GM12874 (cell line): Measurements from ENCODE around the gene CTRB2.

Source experiments
- TF ChIP-seq, protein P1 (sequence below): IDR thresholded peaks from 2 replicates; pipeline ENCODE4 v1.5.1; 2011; ENCODE audit warnings: low read depth, mild to moderate bottlenecking, control low read depth, low read length, moderate library complexity; ENCODE audit not compliant: insufficient read depth

The CTRB2 gene

GRCh38 chr16:75227361-75228142 lies 20.6 kb upstream of the CTRB2 start:
- TF ChIP-seq, protein P1, sequence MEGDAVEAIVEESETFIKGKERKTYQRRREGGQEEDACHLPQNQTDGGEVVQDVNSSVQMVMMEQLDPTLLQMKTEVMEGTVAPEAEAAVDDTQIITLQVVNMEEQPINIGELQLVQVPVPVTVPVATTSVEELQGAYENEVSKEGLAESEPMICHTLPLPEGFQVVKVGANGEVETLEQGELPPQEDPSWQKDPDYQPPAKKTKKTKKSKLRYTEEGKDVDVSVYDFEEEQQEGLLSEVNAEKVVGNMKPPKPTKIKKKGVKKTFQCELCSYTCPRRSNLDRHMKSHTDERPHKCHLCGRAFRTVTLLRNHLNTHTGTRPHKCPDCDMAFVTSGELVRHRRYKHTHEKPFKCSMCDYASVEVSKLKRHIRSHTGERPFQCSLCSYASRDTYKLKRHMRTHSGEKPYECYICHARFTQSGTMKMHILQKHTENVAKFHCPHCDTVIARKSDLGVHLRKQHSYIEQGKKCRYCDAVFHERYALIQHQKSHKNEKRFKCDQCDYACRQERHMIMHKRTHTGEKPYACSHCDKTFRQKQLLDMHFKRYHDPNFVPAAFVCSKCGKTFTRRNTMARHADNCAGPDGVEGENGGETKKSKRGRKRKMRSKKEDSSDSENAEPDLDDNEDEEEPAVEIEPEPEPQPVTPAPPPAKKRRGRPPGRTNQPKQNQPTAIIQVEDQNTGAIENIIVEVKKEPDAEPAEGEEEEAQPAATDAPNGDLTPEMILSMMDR, result no peak

- TF ChIP-seq, protein P1, result no peak
These were observed 19.8 kb upstream of the CTRB2 start for GRCh38 chr16:75226550-75227360.

GRCh38 chr16:75225678-75226515 lies 18.9 kb upstream of the CTRB2 start:
- TF ChIP-seq, protein P1, result no peak

- TF ChIP-seq, protein P1, result no peak
These were observed 18.1 kb upstream of the CTRB2 start for GRCh38 chr16:75225092-75225491.

- TF ChIP-seq, protein P1, result no peak
These were observed 17.5 kb upstream of the CTRB2 start for GRCh38 chr16:75224306-75225082.

GRCh38 chr16:75222271-75222783 lies 15.4 kb upstream of the CTRB2 start:
- TF ChIP-seq, protein P1, result no peak
